Cardiac fibroblast (primary cell): ENCODE data around the gene TP53TG5.

Experiments used
- DNase-seq, 2 donors: peaks; one replicate each; pipeline versions ENCODE4 v3.0.0 to v3.0.0-alpha.2; 2010; ENCODE audit warnings: low read depth in 2 of 2
- H3K4me3 ChIP-seq, 2 donors: replicated peaks in 1 of 2; 1 replicate in 1 of 2; 2 replicates in 1 of 2; pipeline ENCODE4 v1.5.1; 2011; ENCODE audit warnings: low read depth in 2 of 2, low read length in 2 of 2, mild to moderate bottlenecking in 2 of 2, moderate library complexity in 1 of 2
- TF ChIP-seq, protein P1 (sequence below): IDR thresholded peaks from one replicate; pipeline ENCODE4 v1.5.1; 2011; ENCODE audit warnings: low read depth, mild to moderate bottlenecking, low read length, inconsistent platforms

TP53TG5 gene

DNA sequence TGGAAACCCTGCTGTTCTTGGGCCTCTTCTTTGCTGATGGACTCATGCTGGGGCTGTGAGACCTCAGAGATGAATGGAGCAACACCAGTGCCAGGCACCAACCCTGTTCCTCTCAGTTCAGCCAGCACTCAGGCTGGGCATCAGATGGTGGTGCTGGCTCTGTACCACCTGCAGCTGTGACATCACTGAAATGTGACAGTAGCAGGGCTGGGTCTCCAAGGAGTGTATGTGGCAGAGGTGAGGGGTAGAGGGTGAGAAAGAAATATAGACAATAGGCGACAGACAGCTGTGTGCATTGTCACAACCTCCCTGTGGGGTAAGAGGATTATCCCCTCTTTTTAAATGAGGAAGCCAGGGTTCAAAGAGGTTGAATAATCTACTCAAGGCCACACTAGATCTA is at the start of gene TP53TG5:
TSS of gene TP53TG5 (minus strand) at position 135 of the 400 bp plus-strand sequence. CDS start at position 46, 89 bp downstream.
- TF ChIP-seq, protein P1, sequence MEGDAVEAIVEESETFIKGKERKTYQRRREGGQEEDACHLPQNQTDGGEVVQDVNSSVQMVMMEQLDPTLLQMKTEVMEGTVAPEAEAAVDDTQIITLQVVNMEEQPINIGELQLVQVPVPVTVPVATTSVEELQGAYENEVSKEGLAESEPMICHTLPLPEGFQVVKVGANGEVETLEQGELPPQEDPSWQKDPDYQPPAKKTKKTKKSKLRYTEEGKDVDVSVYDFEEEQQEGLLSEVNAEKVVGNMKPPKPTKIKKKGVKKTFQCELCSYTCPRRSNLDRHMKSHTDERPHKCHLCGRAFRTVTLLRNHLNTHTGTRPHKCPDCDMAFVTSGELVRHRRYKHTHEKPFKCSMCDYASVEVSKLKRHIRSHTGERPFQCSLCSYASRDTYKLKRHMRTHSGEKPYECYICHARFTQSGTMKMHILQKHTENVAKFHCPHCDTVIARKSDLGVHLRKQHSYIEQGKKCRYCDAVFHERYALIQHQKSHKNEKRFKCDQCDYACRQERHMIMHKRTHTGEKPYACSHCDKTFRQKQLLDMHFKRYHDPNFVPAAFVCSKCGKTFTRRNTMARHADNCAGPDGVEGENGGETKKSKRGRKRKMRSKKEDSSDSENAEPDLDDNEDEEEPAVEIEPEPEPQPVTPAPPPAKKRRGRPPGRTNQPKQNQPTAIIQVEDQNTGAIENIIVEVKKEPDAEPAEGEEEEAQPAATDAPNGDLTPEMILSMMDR: no peak
- DNase-seq: no peak
- H3K4me3 ChIP-seq: no peak within 1 kb of the TSS

DNA sequence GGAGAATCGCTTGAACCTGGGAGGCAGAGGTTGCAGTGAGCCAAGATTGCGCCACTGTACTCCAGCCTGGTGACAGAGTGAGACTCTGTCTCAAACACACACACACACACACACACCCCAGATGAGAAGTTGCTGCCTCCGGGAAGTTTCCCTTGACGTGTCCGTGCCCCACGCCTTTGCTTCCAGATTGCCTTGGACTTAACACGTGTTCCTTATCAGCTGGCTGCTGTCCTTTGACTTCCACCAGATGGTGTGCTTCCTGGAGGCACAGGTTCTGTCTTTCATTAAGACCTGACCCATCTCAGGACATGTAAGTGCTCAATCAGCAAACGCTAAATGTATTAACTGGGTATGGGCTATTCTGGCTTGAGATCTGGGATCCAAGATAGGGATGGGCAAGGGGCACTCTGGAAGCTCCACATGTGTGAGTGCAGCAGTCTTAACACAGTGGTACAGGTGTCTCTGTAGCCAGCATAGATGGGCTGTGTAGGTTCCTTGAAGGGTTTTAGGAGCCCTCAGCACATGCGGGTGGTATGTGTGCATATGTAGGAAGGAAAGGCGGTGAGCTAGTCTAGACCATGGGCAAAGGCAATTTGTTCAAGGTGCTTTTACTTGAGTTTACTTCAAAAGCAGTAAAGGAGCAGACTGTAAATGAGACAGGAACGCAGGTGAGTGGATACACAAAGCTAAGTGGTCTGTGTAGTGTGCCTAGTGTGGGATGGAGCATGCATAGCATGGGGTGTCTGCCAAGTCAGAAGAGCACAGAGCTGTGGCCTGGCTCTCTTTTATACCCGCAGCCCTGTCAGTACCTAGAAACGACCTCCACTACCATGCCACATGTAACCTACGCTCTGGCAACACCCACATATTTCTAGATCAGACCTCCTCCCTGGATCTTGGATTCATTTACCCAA is 49.4 kb upstream of the TP53TG5 start:
- DNase-seq: peak in 1 of 2 donors; percentile 46
- no peak overlapping the region for H3K4me3 ChIP-seq
- TF ChIP-seq, protein P1: no peak

DNA sequence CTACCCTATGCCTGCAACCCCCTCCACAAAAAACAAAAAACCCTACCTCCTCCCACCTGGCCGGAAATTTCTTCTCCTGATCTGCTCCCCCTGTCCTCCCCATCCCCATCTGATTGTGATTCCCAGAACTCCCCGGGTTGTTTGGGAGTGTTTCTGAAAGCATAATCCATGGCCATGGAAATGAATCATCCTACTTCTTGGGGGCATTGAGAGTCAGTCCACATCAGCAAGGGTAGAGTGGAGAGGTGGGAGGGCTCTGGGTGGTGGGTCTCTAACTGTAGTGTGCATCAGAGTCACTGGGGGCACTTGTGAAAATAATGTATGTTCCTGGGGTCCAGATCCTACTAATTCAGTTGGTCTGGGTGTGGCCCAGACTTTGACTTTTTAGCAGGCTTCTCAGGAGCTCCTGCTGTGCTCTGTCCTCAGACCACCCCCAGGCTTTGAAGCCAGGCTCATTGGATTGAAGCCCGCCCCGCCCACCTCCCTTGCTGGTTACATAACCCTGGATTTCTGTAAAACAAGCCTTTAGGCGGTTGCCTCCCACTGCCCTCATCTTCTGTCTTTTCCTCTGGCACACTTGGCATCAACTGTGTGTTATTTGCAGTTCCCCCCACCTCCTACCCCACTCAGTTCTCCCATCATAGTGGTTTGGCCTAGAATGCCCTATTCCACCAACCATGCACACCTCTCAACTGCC is 48.3 kb upstream of the TP53TG5 start:
- TF ChIP-seq, protein P1: no peak
- no peak for DNase-seq

DNA sequence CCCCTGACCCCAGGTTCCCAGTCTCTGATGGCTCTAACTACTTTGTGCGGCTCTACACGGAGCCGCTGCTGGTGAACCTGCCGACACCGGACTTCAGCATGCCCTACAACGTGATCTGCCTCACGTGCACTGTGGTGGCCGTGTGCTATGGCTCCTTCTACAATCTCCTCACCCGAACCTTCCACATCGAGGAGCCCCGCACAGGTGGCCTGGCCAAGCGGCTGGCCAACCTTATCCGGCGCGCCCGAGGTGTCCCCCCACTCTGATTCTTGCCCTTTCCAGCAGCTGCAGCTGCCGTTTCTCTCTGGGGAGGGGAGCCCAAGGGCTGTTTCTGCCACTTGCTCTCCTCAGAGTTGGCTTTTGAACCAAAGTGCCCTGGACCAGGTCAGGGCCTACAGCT is 47.4 kb upstream of the TP53TG5 start:
- no peak for DNase-seq
- H3K4me3 ChIP-seq: no peak overlapping the region
- TF ChIP-seq, protein P1: no peak

More for the DNA sequence above, 48.3 kb upstream of the TP53TG5 start:
- H3K4me3 ChIP-seq: no peak overlapping the region

DNA sequence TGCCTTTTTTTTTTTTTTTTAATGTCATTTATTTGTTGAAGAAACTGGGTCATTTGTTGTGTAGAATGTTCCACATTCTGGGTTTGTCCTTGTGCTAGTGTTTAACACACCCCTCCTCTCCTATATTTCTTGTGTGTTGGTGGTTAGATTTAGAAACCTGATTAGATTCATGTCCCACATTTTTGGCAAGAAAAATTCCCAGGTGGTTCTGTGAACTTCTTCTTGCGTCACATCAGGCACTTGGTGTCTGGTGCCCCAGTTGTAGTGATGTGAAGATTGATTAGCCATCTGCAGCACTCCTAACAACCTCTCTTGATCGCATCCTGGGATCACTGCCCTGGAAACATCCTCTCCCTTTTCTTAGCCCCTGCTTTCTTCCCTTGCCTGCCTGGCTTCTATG is 45.6 kb upstream of the TP53TG5 start:
- no peak for DNase-seq
- no peak overlapping the region for H3K4me3 ChIP-seq
- TF ChIP-seq, protein P1: no peak

DNA sequence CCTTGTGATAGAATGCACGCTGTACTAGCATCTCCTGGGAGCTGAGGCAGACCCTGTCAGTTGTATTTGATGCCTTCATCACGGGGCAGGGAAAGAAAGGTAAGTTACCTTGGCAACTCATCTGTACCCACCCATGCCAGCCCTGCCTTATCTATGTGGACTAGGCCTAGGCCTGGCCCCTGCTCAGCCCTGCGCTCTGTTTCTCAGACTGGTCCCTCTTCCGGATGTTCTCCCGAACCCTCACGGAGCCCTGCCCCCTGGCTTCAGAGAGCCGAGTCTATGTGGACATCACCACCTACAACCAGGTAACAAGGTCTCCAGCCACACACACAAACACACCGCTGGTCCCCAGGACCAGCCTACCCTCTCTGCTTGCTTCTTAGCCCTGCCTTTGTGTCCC is 42.0 kb upstream of the TP53TG5 start:
- TF ChIP-seq, protein P1: no peak
- no peak for DNase-seq
- H3K4me3 ChIP-seq: no peak overlapping the region
